GM12873 (cell line): ENCODE data around the gene RTN1.
A peak's percentile ranks its signal among the peaks of the same experiment; 100 is the strongest.

ENCODE experiments used
- CTCF ChIP-seq: IDR thresholded peaks from 2 replicates; pipeline ENCODE4 v1.5.1; 2012; ENCODE audit warnings: low read depth, mild to moderate bottlenecking, moderate library complexity, low read length, control low read depth; ENCODE audit not compliant: insufficient read depth; ENCODE audit errors: missing control alignments

Gene RTN1

GRCh38 chr14:59699442-59699841 lies 171.1 kb downstream of the RTN1 start:
- no peak for TF ChIP-seq CTCF

GRCh38 chr14:59698793-59699192 lies 171.8 kb downstream of the RTN1 start:
- no peak for TF ChIP-seq CTCF

GRCh38 chr14:59695198-59695597 lies 175.4 kb downstream of the RTN1 start:
- no peak for TF ChIP-seq CTCF

GRCh38 chr14:59691266-59691665 lies 179.3 kb downstream of the RTN1 start:
- TF ChIP-seq CTCF = no peak

GRCh38 chr14:59690426-59690825 lies 180.2 kb downstream of the RTN1 start:
- no peak for TF ChIP-seq CTCF

GRCh38 chr14:59688224-59689170 lies 182.1 kb downstream of the RTN1 start:
- TF ChIP-seq CTCF = peak; percentile 91

GRCh38 chr14:59687663-59688062 lies 182.9 kb downstream of the RTN1 start:
- no peak for TF ChIP-seq CTCF
